SU-DHL-6 (cell line): ENCODE data around the gene SLC24A3.

Source experiments
- CTCF ChIP-seq: fragments of 200-600 bp; sonication (generic); IDR thresholded peaks from one replicate; pipeline ENCODE4 v1.5.1; 2017; ENCODE audit warnings: antibody characterized with exemption, mild to moderate bottlenecking, low read length, moderate library complexity; ENCODE audit not compliant: insufficient read depth, poor library complexity, severe bottlenecking
- EZH2phosphoT487 ChIP-seq: fragments of 200-600 bp; sonication (generic), shearing (Covaris generic); conservative IDR thresholded peaks from 2 replicates; pipeline ENCODE4 v1.6.1; 2018; ENCODE audit warnings: mild to moderate bottlenecking, antibody characterized with exemption, low read length, moderate library complexity, mixed read lengths

- TF ChIP-seq CTCF (no peak), EZH2phosphoT487 (no peak)
Observed at GRCh38 chr20:19327401-19327800, 115.0 kb downstream of the SLC24A3 start.
